ENCODE results near the gene AKT1. TPM values are rescaled to one million over a fixed set of nuclear protein-coding genes. Genes with fewer than 3 reads are reported as not detected.
A peak's percentile ranks its signal among the peaks of the same experiment; 100 is the strongest.

AKT1 gene
- total RNA-seq (ENCODE audit: low replicate concordance) = 102 and 123 TPM in 2 replicates
- long read RNA-seq, transcript AKT1-205 (6 exons, 2,830 nt) = major isoform, 5 of 17 reads
- long read RNA-seq, partial matches to known transcripts = 11 of 17 reads
- long read RNA-seq, other reads (novel, unspliced or antisense) = 0 of 17 reads

GRCh38 chr14:104794993-104795780 lies at the start of gene AKT1:
Gene AKT1 (minus strand): TSS chr14:104795748. CDS start chr14:104792643, 3,105 bp downstream.
- peak within 1 kb of the TSS; percentile 94 for H3K4me3 Mint-ChIP-seq
- H3K27me3 Mint-ChIP-seq = peaks cover 22% of the 10 kb centered on the region
- TF ChIP-seq, protein P1, sequence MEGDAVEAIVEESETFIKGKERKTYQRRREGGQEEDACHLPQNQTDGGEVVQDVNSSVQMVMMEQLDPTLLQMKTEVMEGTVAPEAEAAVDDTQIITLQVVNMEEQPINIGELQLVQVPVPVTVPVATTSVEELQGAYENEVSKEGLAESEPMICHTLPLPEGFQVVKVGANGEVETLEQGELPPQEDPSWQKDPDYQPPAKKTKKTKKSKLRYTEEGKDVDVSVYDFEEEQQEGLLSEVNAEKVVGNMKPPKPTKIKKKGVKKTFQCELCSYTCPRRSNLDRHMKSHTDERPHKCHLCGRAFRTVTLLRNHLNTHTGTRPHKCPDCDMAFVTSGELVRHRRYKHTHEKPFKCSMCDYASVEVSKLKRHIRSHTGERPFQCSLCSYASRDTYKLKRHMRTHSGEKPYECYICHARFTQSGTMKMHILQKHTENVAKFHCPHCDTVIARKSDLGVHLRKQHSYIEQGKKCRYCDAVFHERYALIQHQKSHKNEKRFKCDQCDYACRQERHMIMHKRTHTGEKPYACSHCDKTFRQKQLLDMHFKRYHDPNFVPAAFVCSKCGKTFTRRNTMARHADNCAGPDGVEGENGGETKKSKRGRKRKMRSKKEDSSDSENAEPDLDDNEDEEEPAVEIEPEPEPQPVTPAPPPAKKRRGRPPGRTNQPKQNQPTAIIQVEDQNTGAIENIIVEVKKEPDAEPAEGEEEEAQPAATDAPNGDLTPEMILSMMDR (conservative IDR thresholded peaks at IDR 0.05) = no peak
- no peaks in the 10 kb centered on the region for H3K9me3 Mint-ChIP-seq
- no peaks in the 10 kb centered on the region for H3K36me3 Mint-ChIP-seq
- no peak for DNase-seq (ENCODE audit: extremely low spot score, unreplicated experiment)
- H3K4me1 Mint-ChIP-seq (ENCODE audit: unreplicated experiment) = peaks cover 32% of the 10 kb centered on the region
- peak within 1 kb of the TSS; percentile 84 for H3K27ac Mint-ChIP-seq

- Mint-ChIP-seq H3K27me3 (peaks cover 77% of the 10 kb centered on the region), H3K27ac (no peak overlapping the region)
These were observed 49.6 kb upstream of the AKT1 start for GRCh38 chr14:104845033-104845666.

GRCh38 chr14:104844306-104845032 lies 48.9 kb upstream of the AKT1 start:
- Mint-ChIP-seq H3K4me1 (ENCODE audit: unreplicated experiment) (peaks cover 6% of the 10 kb centered on the region), H3K27me3 (peaks cover 79% of the 10 kb centered on the region), H3K36me3 (no peaks in the 10 kb centered on the region), H3K27ac (no peak overlapping the region), H3K9me3 (no peaks in the 10 kb centered on the region), H3K4me3 (peak overlapping the region; percentile 82)
- DNase-seq (ENCODE audit: extremely low spot score, unreplicated experiment) = no peak
- TF ChIP-seq, protein P1 (conservative IDR thresholded peaks at IDR 0.05) = no peak

More at GRCh38 chr14:104845033-104845666, 49.6 kb upstream of the AKT1 start:
- Mint-ChIP-seq H3K4me3 (no peak overlapping the region), H3K4me1 (ENCODE audit: unreplicated experiment) (peaks cover 6% of the 10 kb centered on the region), H3K36me3 (no peaks in the 10 kb centered on the region), H3K9me3 (no peaks in the 10 kb centered on the region)
- DNase-seq (ENCODE audit: extremely low spot score, unreplicated experiment) = no peak
- TF ChIP-seq, protein P1 (conservative IDR thresholded peaks at IDR 0.05) = no peak

DNA sequence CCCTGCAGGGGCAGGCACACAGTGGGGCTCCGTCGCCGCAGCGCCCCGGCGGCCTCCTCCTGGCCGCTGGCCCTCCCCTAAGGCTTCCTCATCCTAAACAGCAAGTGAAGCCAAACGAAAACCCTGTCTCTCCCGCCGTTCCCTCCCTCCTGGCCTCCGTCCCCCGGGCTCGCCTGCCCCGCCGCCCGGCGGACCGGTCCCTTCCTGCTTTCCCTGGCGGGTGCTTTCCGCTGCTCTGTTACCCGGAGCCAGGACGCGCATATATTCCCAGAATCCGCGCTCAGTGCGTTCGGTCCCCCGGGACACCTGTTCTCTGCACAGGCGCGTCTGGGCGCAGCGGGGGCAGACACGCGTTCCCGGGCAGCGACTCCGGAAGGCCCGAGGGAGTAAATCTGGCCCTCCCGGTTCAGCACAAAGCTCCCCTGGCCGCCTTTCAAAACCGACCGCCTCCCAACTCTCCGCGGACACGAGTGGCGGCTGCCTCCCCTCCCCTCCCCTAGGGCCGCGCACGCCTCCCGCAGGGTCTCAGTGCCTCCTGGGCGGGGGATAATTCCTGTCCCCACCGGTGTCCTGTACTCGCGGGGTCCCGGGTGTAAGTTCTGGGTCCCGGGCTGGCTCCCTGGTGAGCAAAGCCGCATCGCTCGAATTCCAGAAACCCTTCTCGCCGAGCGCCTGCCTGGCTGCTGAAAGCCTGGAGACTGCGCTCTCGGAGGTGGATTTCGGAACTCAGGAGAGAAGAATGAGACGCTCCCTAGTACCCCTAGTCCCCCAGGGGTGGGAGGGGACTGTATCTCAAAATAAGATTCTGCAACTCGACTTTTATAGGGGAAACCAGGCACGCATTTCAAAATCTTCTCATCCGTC lies 48.1 kb upstream of the AKT1 start:
- peak overlapping the region; percentile 82 for H3K4me3 Mint-ChIP-seq
- H3K36me3 Mint-ChIP-seq = no peaks in the 10 kb centered on the region
- H3K27me3 Mint-ChIP-seq = peaks cover 87% of the 10 kb centered on the region
- no peak overlapping the region for H3K27ac Mint-ChIP-seq
- H3K4me1 Mint-ChIP-seq (ENCODE audit: unreplicated experiment) = peaks cover 6% of the 10 kb centered on the region
- no peaks in the 10 kb centered on the region for H3K9me3 Mint-ChIP-seq
- DNase-seq (ENCODE audit: extremely low spot score, unreplicated experiment) = no peak
- TF ChIP-seq, protein P1 (conservative IDR thresholded peaks at IDR 0.05) = no peak

DNA sequence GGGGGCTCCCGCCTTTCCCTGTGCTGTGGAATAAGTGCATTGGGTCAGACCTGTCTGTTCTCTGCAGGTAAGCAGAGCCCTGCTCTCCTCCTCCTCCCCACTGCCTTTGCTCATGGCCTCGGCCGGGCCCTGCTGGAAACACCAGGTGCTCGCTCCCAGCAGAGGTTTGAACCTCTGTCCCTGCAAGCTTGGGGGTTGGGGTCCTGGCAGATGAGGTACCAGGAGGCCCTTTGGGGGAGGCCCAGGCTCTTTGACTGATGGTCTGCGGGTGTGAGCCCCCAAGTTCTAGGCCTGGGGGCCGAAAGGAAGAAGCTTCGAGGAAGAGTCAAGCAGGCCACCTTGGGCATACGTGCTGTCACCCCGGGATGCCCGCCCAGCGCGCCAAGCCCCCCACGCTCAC lies 47.5 kb upstream of the AKT1 start:
- no peaks in the 10 kb centered on the region for H3K36me3 Mint-ChIP-seq
- H3K27ac Mint-ChIP-seq = no peak overlapping the region
- peaks cover 6% of the 10 kb centered on the region for H3K4me1 Mint-ChIP-seq (ENCODE audit: unreplicated experiment)
- no peaks in the 10 kb centered on the region for H3K9me3 Mint-ChIP-seq
- TF ChIP-seq, protein P1 (conservative IDR thresholded peaks at IDR 0.05) = no peak
- DNase-seq (ENCODE audit: extremely low spot score, unreplicated experiment) = no peak
- H3K4me3 Mint-ChIP-seq = no peak overlapping the region
- H3K27me3 Mint-ChIP-seq = peaks cover 91% of the 10 kb centered on the region
